H9 (cell line): ENCODE measurements around the gene GTF2A1L. TPM values are rescaled to one million over a fixed set of nuclear protein-coding genes. Genes with fewer than 3 reads are reported as not detected.

Experiments
- DNase-seq: peaks from one replicate; pipeline ENCODE4 v3.0.0-alpha.2; 2017
- H2AFZ ChIP-seq: one replicate; pipeline ENCODE4 v1.6.1; 2013; ENCODE audit warnings: mild to moderate bottlenecking, low read length, control low read depth, moderate library complexity
- H2AK5ac ChIP-seq: 2 replicates; pipeline ENCODE4 v1.6.1; 2013; ENCODE audit warnings: low read length, control low read depth, mixed read lengths; ENCODE audit not compliant: insufficient read length
- H2BK120ac ChIP-seq: one replicate; pipeline ENCODE4 v1.6.1; 2013; ENCODE audit warnings: low read depth, mild to moderate bottlenecking, low read length, control low read depth, inconsistent platforms; ENCODE audit not compliant: poor library complexity, severe bottlenecking
- H2BK12ac ChIP-seq: 2 replicates; pipeline ENCODE4 v1.6.1; 2013; ENCODE audit warnings: low read length, control low read depth, mixed read lengths, low read depth; ENCODE audit not compliant: insufficient read length
- H2BK15ac ChIP-seq: 2 replicates; pipeline ENCODE4 v1.6.1; 2013; ENCODE audit warnings: low read depth, low read length, control low read depth
- H2BK20ac ChIP-seq: one replicate; pipeline ENCODE4 v1.6.1; 2013; ENCODE audit warnings: low read depth, mild to moderate bottlenecking, low read length, control low read depth, inconsistent platforms; ENCODE audit not compliant: poor library complexity, severe bottlenecking
- H2BK5ac ChIP-seq: 2 replicates; pipeline ENCODE4 v1.6.1; 2013; ENCODE audit warnings: low read length, control low read depth, mixed read lengths; ENCODE audit not compliant: insufficient read length
- H3K14ac ChIP-seq: 2 replicates; pipeline ENCODE4 v1.6.1; 2013; ENCODE audit warnings: low read length, control low read depth; ENCODE audit not compliant: insufficient read depth
- H3K18ac ChIP-seq: 2 replicates; pipeline ENCODE4 v1.6.1; 2013; ENCODE audit warnings: low read depth, mild to moderate bottlenecking, mixed read lengths, low read length, control low read depth; ENCODE audit not compliant: insufficient read length
- H3K23ac ChIP-seq: 2 replicates; pipeline ENCODE4 v1.6.1; 2013; ENCODE audit warnings: low read length, control low read depth, mixed read lengths, low read depth; ENCODE audit not compliant: insufficient read length
- H3K23me2 ChIP-seq: 2 replicates; pipeline ENCODE4 v1.6.1; 2013; ENCODE audit warnings: low read depth, mild to moderate bottlenecking, mixed read lengths, low read length, control low read depth; ENCODE audit not compliant: insufficient read length, poor library complexity, severe bottlenecking
- H3K27ac ChIP-seq: 2 replicates; pipeline ENCODE4 v1.5.1; 2013; ENCODE audit warnings: low read length, control low read depth, mixed read lengths, low read depth; ENCODE audit not compliant: insufficient read length
- H3K27me3 ChIP-seq: 2 replicates; pipeline ENCODE4 v1.6.1; 2013; ENCODE audit warnings: low read length, control low read depth, inconsistent platforms; ENCODE audit not compliant: insufficient read depth
- H3K4ac ChIP-seq: 2 replicates; pipeline ENCODE4 v1.6.1; 2013; ENCODE audit warnings: low read depth, mild to moderate bottlenecking, control low read depth, inconsistent platforms, low read length, moderate library complexity
- H3K4me1 ChIP-seq: 2 replicates; pipeline ENCODE4 v1.6.1; 2013; ENCODE audit warnings: low read length, control low read depth, inconsistent platforms; ENCODE audit not compliant: insufficient read depth
- H3K4me2 ChIP-seq: 2 replicates; pipeline ENCODE4 v1.6.1; 2013; ENCODE audit warnings: low read length, control low read depth, mixed read lengths; ENCODE audit not compliant: insufficient read length, insufficient read depth
- H3K56ac ChIP-seq: 2 replicates; pipeline ENCODE4 v1.6.1; 2013; ENCODE audit warnings: low read depth, mild to moderate bottlenecking, mixed read lengths, low read length, control low read depth; ENCODE audit not compliant: insufficient read length
- H3K79me1 ChIP-seq: 2 replicates; pipeline ENCODE4 v1.6.1; 2013; ENCODE audit warnings: low read depth, mild to moderate bottlenecking, moderate library complexity, low read length, control low read depth, inconsistent platforms; ENCODE audit not compliant: insufficient read depth, poor library complexity, severe bottlenecking
- H3K79me2 ChIP-seq: 2 replicates; pipeline ENCODE4 v1.6.1; 2013; ENCODE audit warnings: low read length, control low read depth, inconsistent platforms; ENCODE audit not compliant: insufficient read depth
- H3K9ac ChIP-seq: 2 replicates; pipeline ENCODE4 v1.6.1; 2013; ENCODE audit warnings: low read length, control low read depth, mixed read lengths; ENCODE audit not compliant: insufficient read length; ENCODE audit errors: extremely low read depth
- H3K9me3 ChIP-seq: one replicate; pipeline ENCODE4 v1.6.1; 2013; ENCODE audit warnings: low read depth, low read length, inconsistent platforms; ENCODE audit not compliant: control insufficient read depth
- H3T11ph ChIP-seq: one replicate; pipeline ENCODE4 v1.6.1; 2013; ENCODE audit warnings: mild to moderate bottlenecking, low read length, control low read depth, inconsistent platforms
- H4K20me1 ChIP-seq: one replicate; pipeline ENCODE4 v1.6.1; 2013; ENCODE audit not compliant: control insufficient read depth, insufficient read length, insufficient read depth
- H4K5ac ChIP-seq: 2 replicates; pipeline ENCODE4 v1.6.1; 2013; ENCODE audit warnings: low read depth, mild to moderate bottlenecking, mixed read lengths, low read length, control low read depth; ENCODE audit not compliant: insufficient read length
- H4K8ac ChIP-seq: replicated peaks from 2 replicates; pipeline ENCODE4 v1.6.1; 2013; ENCODE audit warnings: low read length, control low read depth, mixed read lengths, low read depth; ENCODE audit not compliant: insufficient read length
- H4K91ac ChIP-seq: 2 replicates; pipeline ENCODE4 v1.6.1; 2013; ENCODE audit warnings: low read depth, mild to moderate bottlenecking, moderate library complexity, mixed read lengths, low read length, control low read depth; ENCODE audit not compliant: insufficient read length
- H3K27ac Mint-ChIP-seq, 3 experiments: 2 replicates in 2 of 3; 3 replicates in 1 of 3; pipeline ENCODE4 v1.8.0; 2020 to 2021; ENCODE audit warnings: mixed read lengths in 3 of 3, mild to moderate bottlenecking in 1 of 3, moderate library complexity in 1 of 3
- H3K27me3 Mint-ChIP-seq: 2 replicates; pipeline ENCODE4 v1.8.0; 2021; ENCODE audit warnings: low read depth, mild to moderate bottlenecking, moderate library complexity, mixed read lengths
- H3K36me3 Mint-ChIP-seq, 3 experiments: 2 replicates in 2 of 3; 3 replicates in 1 of 3; pipeline ENCODE4 v1.8.0; 2020 to 2021; ENCODE audit warnings: low read depth in 3 of 3, mixed read lengths in 3 of 3; ENCODE audit not compliant: insufficient read depth in 1 of 3
- H3K4me1 Mint-ChIP-seq, 2 experiments: 2 replicates each; pipeline ENCODE4 v1.8.0; 2020; ENCODE audit warnings: mixed read lengths in 2 of 2
- H3K4me3 Mint-ChIP-seq, 2 experiments: 2 replicates in 1 of 2; 3 replicates in 1 of 2; pipeline ENCODE4 v1.8.0; 2020 to 2021; ENCODE audit warnings: mild to moderate bottlenecking in 2 of 2, mixed read lengths in 2 of 2, moderate library complexity in 1 of 2
- H3K9me3 Mint-ChIP-seq, 2 experiments: 2 replicates in 1 of 2; 3 replicates in 1 of 2; pipeline ENCODE4 v1.8.0; 2020; ENCODE audit warnings: mild to moderate bottlenecking in 2 of 2, mixed read lengths in 2 of 2, moderate library complexity in 1 of 2
- CTCF ChIP-seq: fragments of 200-600 bp; sonication (generic); conservative IDR thresholded peaks from 3 replicates; pipeline ENCODE4 v1.8.0; 2021; ENCODE audit warnings: antibody characterized with exemption, mild to moderate bottlenecking
- WGBS: extraction: QIAGEN DNeasy Blood & Tissue Kit; methylation state at CpG from one replicate; pipeline ENCODE4 v1.1.7; 2013; ENCODE audit warnings: missing lambda C conversion rate, low lambda C conversion rate, mixed read lengths; ENCODE audit not compliant: insufficient read length; ENCODE audit errors: extremely low coverage; 5-methylcytosine and 5-hydroxymethylcytosine counted together
- total RNA-seq: library from RNA; stranded (reverse); gene quantifications from 2 replicates; pipeline ENCODE4 v1.2.1, GENCODE V29; 2021

Gene GTF2A1L
- total RNA-seq, 1 experiment from 2014 or later, result not detected

- H3K27ac Mint-ChIP-seq, result no peak overlapping the region
- H2BK5ac ChIP-seq, result no peak overlapping the region
- DNase-seq, result no peak
Observed at GRCh38 chr2:48696881-48697280, 79.2 kb downstream of the GTF2A1L start.

More at GRCh38 chr2:48696881-48697280, 79.2 kb downstream of the GTF2A1L start:
- H3K9ac ChIP-seq, result no peak overlapping the region
- no peak overlapping the region for H2BK120ac ChIP-seq
- no peaks in the 10 kb centered on the region for H3K9me3 ChIP-seq
- H4K91ac ChIP-seq, result no peak overlapping the region
- peaks cover 7% of the 10 kb centered on the region for H3K4me1 ChIP-seq
- Mint-ChIP-seq H3K4me1 (peaks cover 45 to 47% of the 10 kb centered on the region in 2 experiments), H3K36me3 (no peaks in the 10 kb centered on the region), H3K9me3 (no peaks in the 10 kb centered on the region), H3K4me3 (no peak overlapping the region), H3K27me3 (no peaks in the 10 kb centered on the region)
- H3K23me2 ChIP-seq, result no peaks in the 10 kb centered on the region
- H2AK5ac ChIP-seq, result no peak overlapping the region
- H3K18ac ChIP-seq, result no peak overlapping the region
- no peak overlapping the region for H4K8ac ChIP-seq
- H3K14ac ChIP-seq, result no peak overlapping the region
- H3K79me1 ChIP-seq, result no peaks in the 10 kb centered on the region
- no peak overlapping the region for H3K4ac ChIP-seq
- H2BK12ac ChIP-seq, result no peak overlapping the region
- H4K5ac ChIP-seq, result no peak overlapping the region
- no peak overlapping the region for H2BK15ac ChIP-seq
- no peak overlapping the region for H3T11ph ChIP-seq
- H4K20me1 ChIP-seq, result no peaks in the 10 kb centered on the region
- no peak overlapping the region for H2AFZ ChIP-seq
- H2BK20ac ChIP-seq, result no peak overlapping the region
- H3K23ac ChIP-seq, result no peak overlapping the region
- no peak for TF ChIP-seq CTCF
- no CpG with 5 or more reads among the region's 1 CpG for WGBS
- H3K4me2 ChIP-seq, result no peak overlapping the region
- H3K56ac ChIP-seq, result no peak overlapping the region
- H3K79me2 ChIP-seq, result no peaks in the 10 kb centered on the region
- no peaks in the 10 kb centered on the region for H3K27me3 ChIP-seq
- H3K27ac ChIP-seq, result no peak overlapping the region
